ENCODE data around the gene HFM1.

The HFM1 gene

DNA sequence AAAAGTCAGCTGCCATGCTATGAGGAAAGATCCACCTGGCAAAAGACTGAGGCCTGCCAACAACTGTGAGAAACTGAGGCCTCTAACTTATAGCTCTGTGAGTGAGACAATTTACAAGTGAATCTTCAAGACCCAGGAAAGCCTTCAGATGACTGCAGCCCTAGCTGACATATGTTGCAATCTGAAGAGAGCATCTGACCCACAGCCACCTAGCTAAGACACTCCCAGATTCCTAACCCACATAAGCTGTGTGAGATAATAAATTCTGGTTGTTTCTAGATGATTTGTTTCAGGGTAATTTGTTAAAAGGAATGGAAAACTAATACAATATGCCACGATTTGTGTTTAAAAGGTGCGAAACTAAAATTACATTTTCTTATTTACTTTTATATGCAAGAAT is 55.1 kb downstream of the HFM1 start:
- TF ChIP-seq, protein P1, sequence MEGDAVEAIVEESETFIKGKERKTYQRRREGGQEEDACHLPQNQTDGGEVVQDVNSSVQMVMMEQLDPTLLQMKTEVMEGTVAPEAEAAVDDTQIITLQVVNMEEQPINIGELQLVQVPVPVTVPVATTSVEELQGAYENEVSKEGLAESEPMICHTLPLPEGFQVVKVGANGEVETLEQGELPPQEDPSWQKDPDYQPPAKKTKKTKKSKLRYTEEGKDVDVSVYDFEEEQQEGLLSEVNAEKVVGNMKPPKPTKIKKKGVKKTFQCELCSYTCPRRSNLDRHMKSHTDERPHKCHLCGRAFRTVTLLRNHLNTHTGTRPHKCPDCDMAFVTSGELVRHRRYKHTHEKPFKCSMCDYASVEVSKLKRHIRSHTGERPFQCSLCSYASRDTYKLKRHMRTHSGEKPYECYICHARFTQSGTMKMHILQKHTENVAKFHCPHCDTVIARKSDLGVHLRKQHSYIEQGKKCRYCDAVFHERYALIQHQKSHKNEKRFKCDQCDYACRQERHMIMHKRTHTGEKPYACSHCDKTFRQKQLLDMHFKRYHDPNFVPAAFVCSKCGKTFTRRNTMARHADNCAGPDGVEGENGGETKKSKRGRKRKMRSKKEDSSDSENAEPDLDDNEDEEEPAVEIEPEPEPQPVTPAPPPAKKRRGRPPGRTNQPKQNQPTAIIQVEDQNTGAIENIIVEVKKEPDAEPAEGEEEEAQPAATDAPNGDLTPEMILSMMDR (IDR thresholded peaks at IDR 0.05; ENCODE audit: control insufficient read depth, extremely low read depth, insufficient read depth) = no peak
- no peak for DNase-seq (ENCODE audit: low read depth)

DNA sequence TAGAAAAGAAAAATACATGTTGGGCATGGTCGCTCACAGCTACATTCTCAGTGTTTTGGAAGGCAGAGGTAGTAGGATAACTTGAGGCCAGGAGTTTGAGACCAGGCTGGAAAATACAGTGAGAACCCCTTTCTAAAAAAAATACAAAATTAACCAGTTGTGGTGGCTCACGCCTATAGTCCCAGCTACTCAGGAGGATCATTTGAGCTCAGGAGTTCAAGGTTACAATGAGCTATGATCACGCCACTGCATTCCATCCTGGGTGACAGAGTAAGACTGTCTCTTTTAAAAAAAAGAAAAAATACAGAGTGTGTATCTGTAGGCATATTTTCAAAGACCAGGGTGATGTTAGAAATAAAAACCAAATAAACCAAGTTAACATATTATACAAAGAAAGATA is 57.8 kb downstream of the HFM1 start:
- TF ChIP-seq, protein P1 (IDR thresholded peaks at IDR 0.05; ENCODE audit: control insufficient read depth, extremely low read depth, insufficient read depth) = no peak
- no peak for DNase-seq (ENCODE audit: low read depth)
- no peak overlapping the region for H3K4me3 ChIP-seq (ENCODE audit: low read depth, low read length)

More for the DNA sequence above, 55.1 kb downstream of the HFM1 start:
- no peak overlapping the region for H3K4me3 ChIP-seq (ENCODE audit: low read depth, low read length)

DNA sequence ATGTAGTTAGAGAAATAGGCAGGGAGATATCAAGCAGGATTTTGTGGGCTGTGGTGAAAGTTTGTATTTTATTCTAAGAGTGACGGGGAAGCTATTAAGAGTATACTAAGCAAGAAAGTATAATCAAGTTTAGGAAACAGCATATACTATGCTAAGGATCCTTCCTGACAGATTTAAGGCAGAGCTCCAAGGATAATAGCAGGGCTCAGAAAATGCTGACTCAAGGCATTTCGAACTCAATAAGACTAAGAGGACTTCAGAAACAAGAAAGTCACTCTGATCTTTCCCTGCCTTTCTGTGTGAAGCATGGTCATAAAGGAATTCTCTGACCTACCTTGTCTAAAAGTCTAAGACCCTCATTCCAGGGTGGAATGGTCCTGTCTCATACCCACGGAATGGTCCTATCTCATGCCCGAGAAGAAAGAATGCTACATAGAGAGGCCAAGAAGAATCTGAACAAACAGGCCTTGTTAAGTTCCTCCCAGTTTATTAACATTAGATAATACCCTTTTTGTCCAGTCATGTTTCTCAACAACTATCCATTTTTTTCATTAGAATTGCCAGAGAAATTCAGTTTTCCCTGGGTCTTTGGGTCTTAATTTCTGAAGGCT is 59.1 kb downstream of the HFM1 start:
- TF ChIP-seq, protein P1 (IDR thresholded peaks at IDR 0.05; ENCODE audit: control insufficient read depth, extremely low read depth, insufficient read depth) = no peak
- DNase-seq (ENCODE audit: low read depth) = no peak
- no peak overlapping the region for H3K4me3 ChIP-seq (ENCODE audit: low read depth, low read length)

DNA sequence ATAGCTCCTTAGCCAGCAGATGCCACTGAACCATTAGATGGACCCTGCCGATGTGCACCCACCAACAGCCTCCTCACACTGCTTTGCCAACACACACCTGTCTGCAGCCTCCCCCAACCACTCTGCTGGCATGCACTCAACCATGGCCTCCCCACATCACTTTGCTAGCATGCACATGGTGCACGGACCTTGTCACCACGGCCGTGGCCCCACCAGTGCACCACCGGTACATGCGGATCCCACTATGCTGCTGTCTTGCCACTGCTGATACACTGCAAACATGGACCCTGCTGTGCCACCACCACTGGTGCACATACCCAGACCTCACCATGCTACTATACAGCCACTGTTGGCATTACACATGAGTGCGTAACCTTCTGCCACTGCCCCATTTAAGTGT is 66.1 kb downstream of the HFM1 start:
- TF ChIP-seq, protein P1 (IDR thresholded peaks at IDR 0.05; ENCODE audit: control insufficient read depth, extremely low read depth, insufficient read depth) = no peak
- H3K4me3 ChIP-seq (ENCODE audit: low read depth, low read length) = no peak overlapping the region
- no peak for DNase-seq (ENCODE audit: low read depth)

DNA sequence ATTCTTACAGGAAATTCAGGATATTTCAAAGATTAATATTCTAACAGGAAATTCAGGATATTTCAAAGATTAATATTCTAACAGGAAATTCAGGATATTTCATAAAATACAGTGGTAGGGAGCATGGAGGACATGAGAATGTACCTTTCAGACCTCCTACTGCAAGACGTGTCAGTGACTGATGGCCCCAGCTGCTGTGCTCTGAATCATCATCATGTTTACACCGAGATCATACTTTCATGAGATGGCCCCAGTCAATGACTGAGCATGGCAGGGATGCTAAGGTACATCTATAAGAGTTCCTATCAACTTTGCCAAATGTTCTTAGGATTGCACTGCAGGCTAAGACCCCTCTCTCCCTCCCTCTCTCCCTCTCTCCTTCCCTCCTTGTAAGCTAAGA is 69.0 kb downstream of the HFM1 start:
- no peak for DNase-seq (ENCODE audit: low read depth)
- TF ChIP-seq, protein P1 (IDR thresholded peaks at IDR 0.05; ENCODE audit: control insufficient read depth, extremely low read depth, insufficient read depth) = no peak
- H3K4me3 ChIP-seq (ENCODE audit: low read depth, low read length) = no peak overlapping the region

DNA sequence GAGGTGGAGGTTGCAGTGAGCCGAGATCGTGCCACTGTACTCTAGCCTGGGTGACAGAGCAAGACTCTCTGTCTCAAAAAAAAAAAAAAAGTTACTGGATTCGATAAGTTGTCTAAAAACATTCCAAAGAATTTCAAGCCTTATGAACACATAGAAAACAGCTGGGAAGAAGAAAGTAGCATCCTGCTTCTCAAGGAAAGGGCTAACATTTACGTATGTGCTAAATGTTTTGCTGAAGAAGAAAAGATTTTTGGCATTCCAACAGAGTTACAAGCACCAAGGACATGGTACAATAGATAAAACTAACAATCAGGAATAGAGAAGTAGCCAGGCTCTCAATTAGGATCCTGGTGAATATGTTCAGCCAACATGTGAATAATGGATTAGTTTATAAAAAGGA is 69.8 kb downstream of the HFM1 start:
- TF ChIP-seq, protein P1 (IDR thresholded peaks at IDR 0.05; ENCODE audit: control insufficient read depth, extremely low read depth, insufficient read depth) = no peak
- DNase-seq (ENCODE audit: low read depth) = no peak

DNA sequence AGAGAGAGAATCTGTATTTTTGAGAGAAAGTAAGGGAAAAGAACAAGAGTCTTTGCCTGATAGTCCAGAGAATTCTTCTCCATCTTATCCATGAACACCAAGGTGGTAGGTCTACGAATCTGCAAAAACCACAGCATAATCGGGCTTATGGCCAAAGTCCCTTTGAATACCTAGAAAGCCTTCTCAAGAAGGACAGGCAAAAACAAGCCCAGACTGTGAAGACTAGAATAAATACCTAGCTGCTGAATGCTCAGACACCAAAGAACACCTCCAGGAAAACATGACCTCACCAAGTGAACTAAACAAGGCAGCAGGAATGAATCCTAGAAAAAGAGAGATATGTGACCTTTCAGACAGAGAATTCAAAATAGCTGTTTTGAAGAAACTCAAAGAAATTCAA is 79.2 kb downstream of the HFM1 start:
- DNase-seq (ENCODE audit: low read depth) = no peak
- no peak overlapping the region for H3K4me3 ChIP-seq (ENCODE audit: low read depth, low read length)
- TF ChIP-seq, protein P1 (IDR thresholded peaks at IDR 0.05; ENCODE audit: control insufficient read depth, extremely low read depth, insufficient read depth) = no peak

More for the DNA sequence above, 69.8 kb downstream of the HFM1 start:
- no peak overlapping the region for H3K4me3 ChIP-seq (ENCODE audit: low read depth, low read length)

All from LNCaP clone FGC (cell line).